PC-9 (cell line): Measurements from ENCODE around the gene PPP1CC. TPM values are rescaled to one million over a fixed set of nuclear protein-coding genes. Genes with fewer than 3 reads are reported as not detected.

Experiments
- BruUV-seq: library from RNA; stranded (reverse); fragments of 400-500 nt; replicated peaks from 2 replicates; lab custom pipeline; 2021; lab: Mats Ljungman, UMichigan
- CTCF ChIA-PET: fragments of 300-600 bp; sonication (Branson Sonifier 250); formaldehyde crosslinking; loops from one replicate; lab custom pipeline; 2022; ENCODE audit warnings: antibody characterized with exemption; lab: Charles Lee
- POLR2A ChIA-PET: fragments of 300-600 bp; sonication (Branson Sonifier 250); formaldehyde crosslinking; loops from one replicate; lab custom pipeline; 2022; ENCODE audit warnings: antibody characterized with exemption; ENCODE audit not compliant: unreplicated experiment; lab: Charles Lee
- DNase-seq, 2 experiments: peaks; one replicate each; pipeline versions ENCODE4 v3.0.0 to v3.0.0-alpha.2; 2015 to 2022; ENCODE audit warnings: mixed read lengths in 1 of 2
- H2AFZ ChIP-seq: fragments of 200-600 bp; sonication (generic); 2 replicates; pipeline ENCODE4 v1.8.1; 2017; ENCODE audit warnings: antibody characterized with exemption
- H3F3A ChIP-seq: fragments of 200-600 bp; sonication (generic); 2 replicates; pipeline ENCODE4 v1.8.1; 2017; ENCODE audit warnings: antibody characterized with exemption, mild to moderate bottlenecking, low read depth; ENCODE audit not compliant: insufficient read depth
- H3K27ac ChIP-seq: fragments of 200-600 bp; sonication (generic); 2 replicates; pipeline ENCODE4 v1.6.1; 2016; ENCODE audit warnings: mixed run types
- H3K27me3 ChIP-seq: fragments of 200-600 bp; sonication (generic); 2 replicates; pipeline ENCODE4 v1.6.1; 2016; ENCODE audit warnings: low read depth, mixed run types; ENCODE audit not compliant: insufficient read depth
- H3K36me3 ChIP-seq: fragments of 200-600 bp; sonication (generic); 2 replicates; pipeline ENCODE4 v1.6.1; 2016; ENCODE audit warnings: low read depth, mixed run types
- H3K4me1 ChIP-seq: fragments of 200-600 bp; sonication (generic); replicated peaks from 2 replicates; pipeline ENCODE4 v1.6.1; 2016; ENCODE audit warnings: mixed run types; ENCODE audit not compliant: insufficient read depth
- H3K4me2 ChIP-seq: fragments of 200-600 bp; sonication (generic); 2 replicates; pipeline ENCODE4 v1.6.1; 2017; ENCODE audit warnings: mixed run types
- H3K4me3 ChIP-seq: fragments of 200-600 bp; sonication (generic); 2 replicates; pipeline ENCODE4 v1.6.1; 2016; ENCODE audit warnings: mixed run types
- H3K79me2 ChIP-seq: fragments of 200-600 bp; sonication (generic); 2 replicates; pipeline ENCODE4 v1.6.1; 2017; ENCODE audit warnings: low read depth, mixed run types
- H3K9me2 ChIP-seq: fragments of 200-600 bp; sonication (generic); 2 replicates; pipeline ENCODE4 v1.8.1; 2017; ENCODE audit warnings: mild to moderate bottlenecking; ENCODE audit not compliant: insufficient read depth
- H3K9me3 ChIP-seq: fragments of 200-600 bp; sonication (generic); 2 replicates; pipeline ENCODE4 v1.8.1; 2016; ENCODE audit warnings: low read depth; ENCODE audit not compliant: insufficient read depth
- H4K20me1 ChIP-seq: fragments of 200-600 bp; sonication (generic); 2 replicates; pipeline ENCODE4 v1.8.1; 2017; ENCODE audit not compliant: insufficient read depth
- CTCF ChIP-seq: fragments of 200-600 bp; sonication (generic); conservative IDR thresholded peaks from 2 replicates; pipeline ENCODE4 v1.6.1; 2017; ENCODE audit warnings: mixed run types, antibody characterized with exemption, mild to moderate bottlenecking, moderate library complexity
- EZH2 ChIP-seq: fragments of 200-600 bp; sonication (generic); IDR thresholded peaks from 2 replicates; pipeline ENCODE4 v1.8.0; 2017; ENCODE audit warnings: antibody characterized with exemption, low read depth
- intact Hi-C: fragments of 100-400 bp; cut with micrococcal nuclease; formaldehyde crosslinking; loops from one replicate; pipeline ENCODE4 v1.10.0; 2022; ENCODE audit not compliant: unreplicated experiment
- total RNA-seq: library from RNA; stranded (reverse); gene quantifications from 2 replicates; pipeline ENCODE4 v1.2.3, GENCODE V29; 2021

The PPP1CC gene
- total RNA-seq, 1 experiment from 2014 or later: 170 TPM

DNA sequence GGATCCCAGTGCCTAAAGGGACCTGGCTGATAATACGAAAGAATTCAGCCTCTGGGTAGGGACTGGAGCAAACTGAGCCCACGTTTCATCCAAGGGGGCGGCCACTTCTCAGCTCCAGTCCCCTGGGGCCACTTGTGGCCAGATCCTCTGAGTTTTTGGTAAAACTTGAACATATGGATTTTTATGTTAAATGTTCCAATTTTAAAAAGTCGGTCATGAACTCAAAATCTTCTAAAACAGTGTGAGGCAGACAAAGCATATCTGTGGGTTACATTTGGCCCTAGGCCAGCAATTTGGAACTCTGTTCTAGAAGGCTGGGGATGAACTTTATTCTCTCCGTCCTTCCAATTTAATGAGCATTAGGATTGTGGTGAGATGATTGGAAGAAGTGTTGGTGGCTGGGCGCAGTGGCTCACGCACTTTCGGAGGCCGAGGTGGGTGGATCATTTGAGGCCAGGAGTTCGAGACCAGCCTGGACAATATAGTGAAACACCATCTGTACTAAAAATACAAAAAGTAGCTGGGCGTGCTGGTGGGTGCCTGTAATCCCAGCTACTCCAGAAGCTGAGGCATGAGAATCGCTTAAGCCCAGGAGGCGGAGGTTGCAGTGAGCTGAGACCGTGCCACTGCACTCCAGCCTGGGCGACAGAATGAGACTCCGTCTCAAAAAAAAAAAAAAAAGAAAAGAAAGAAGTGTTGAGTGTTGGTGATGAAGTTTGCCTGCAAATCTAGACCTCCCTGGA is 3.0 kb upstream of the PPP1CC start:
- ChIA-PET CTCF (no interaction called here), POLR2A (interaction anchor here (0.6 to 0.7 kb wide), 2 partner anchors 734 to 1252 kb away, joined by 3 to 4 read pairs; no protein-coding TSS in a partner anchor)
- no peak for DNase-seq
- BruUV-seq: no TSS peak
- peaks cover 15% of the 10 kb centered on the region; the same call in 1 of the 2 replicates for H3F3A ChIP-seq
- no peak overlapping the region for H3K4me3 ChIP-seq
- no peak overlapping the region for H2AFZ ChIP-seq
- TF ChIP-seq CTCF (no peak), EZH2 (no peak)
- no peak overlapping the region for H3K27ac ChIP-seq
- no peaks in the 10 kb centered on the region for H3K9me3 ChIP-seq
- no peaks in the 10 kb centered on the region for H3K9me2 ChIP-seq
- H3K36me3 ChIP-seq: 0 out of 2 replicates have a peak, but pooled peaks cover 5% of the 10 kb centered on the region
- intact Hi-C loops: no loop called here
- peaks cover 23% of the 10 kb centered on the region for H3K79me2 ChIP-seq
- peaks cover 23% of the 10 kb centered on the region for H3K4me1 ChIP-seq
- no peaks in the 10 kb centered on the region for H3K27me3 ChIP-seq
- H3K4me2 ChIP-seq: no peak overlapping the region
- H4K20me1 ChIP-seq: peaks cover 13% of the 10 kb centered on the region

- H3K9me2 ChIP-seq: no peaks in the 10 kb centered on the region
- 0 out of 2 replicates have a peak, but pooled peaks cover 8% of the 10 kb centered on the region for H3K36me3 ChIP-seq
- peak overlapping the region; percentile 85; the same call in 1 of the 2 replicates for H3K4me2 ChIP-seq
- no peak overlapping the region for H3K4me3 ChIP-seq
- POLR2A ChIA-PET: interaction anchor here (0.6 to 0.7 kb wide), 4 partner anchors 85 to 1251 kb away, joined by 3 to 4 read pairs (median 3); no protein-coding TSS in a partner anchor
- H3K79me2 ChIP-seq: peaks cover 33% of the 10 kb centered on the region
- no peaks in the 10 kb centered on the region for H3K27me3 ChIP-seq
- no TSS peak for BruUV-seq
- intact Hi-C loops: loop anchor here (1.0 kb wide), 1 partner anchor 82 kb away; no protein-coding TSS in a partner anchor
- DNase-seq: peak; percentile 68 to 78
- CTCF ChIA-PET: no interaction called here
- H3F3A ChIP-seq: peaks cover 15% of the 10 kb centered on the region; the same call in 1 of the 2 replicates
- H4K20me1 ChIP-seq: peaks cover 22% of the 10 kb centered on the region
- peaks cover 33% of the 10 kb centered on the region for H3K4me1 ChIP-seq
- no peak overlapping the region for H3K27ac ChIP-seq
- no peaks in the 10 kb centered on the region for H3K9me3 ChIP-seq
- no peak overlapping the region for H2AFZ ChIP-seq
- TF ChIP-seq EZH2 (no peak), CTCF (no peak)
These were observed 2.0 kb upstream of the PPP1CC start for GRCh38 chr12:110744601-110745264.

GRCh38 chr12:110744151-110744571 is 1.5 kb upstream of the PPP1CC start:
- Histone ChIP-seq H3K9me2 (no peaks in the 10 kb centered on the region), H3F3A (peaks cover 15% of the 10 kb centered on the region; the same call in 1 of the 2 replicates), H4K20me1 (peaks cover 28% of the 10 kb centered on the region), H3K4me3 (peak overlapping the region; percentile 66; the same call in 1 of the 2 replicates), H3K4me1 (peaks cover 39% of the 10 kb centered on the region), H3K79me2 (peaks cover 39% of the 10 kb centered on the region), H3K27me3 (no peaks in the 10 kb centered on the region), H3K27ac (no peak overlapping the region), H2AFZ (0 out of 2 replicates have a peak overlapping the region, but pooled peaks have one; percentile 98), H3K36me3 (0 out of 2 replicates have a peak, but pooled peaks cover 8% of the 10 kb centered on the region), H3K4me2 (peak overlapping the region; percentile 85), H3K9me3 (no peaks in the 10 kb centered on the region)
- POLR2A ChIA-PET: interaction anchor here (0.6 kb wide), 1 partner anchor 741 kb away, joined by 3 read pairs; no protein-coding TSS in a partner anchor
- CTCF ChIA-PET: interaction anchor here (0.6 kb wide), 1 partner anchor 12 kb away, joined by 8 read pairs; no protein-coding TSS in a partner anchor
- DNase-seq: peak; percentile 54 to 66
- TF ChIP-seq EZH2: no peak
- no peak for TF ChIP-seq CTCF
- no TSS peak for BruUV-seq
- intact Hi-C loops: loop anchor here (1.0 kb wide), 1 partner anchor 82 kb away; no protein-coding TSS in a partner anchor
